HFF-Myc (cell line): Measurements from ENCODE around the gene SIT1.

Source experiments
- DNase-seq: peaks from one replicate; pipeline ENCODE4 v3.0.0-alpha.2; 2011; ENCODE audit warnings: low read depth; ENCODE audit errors: extremely low read depth
- H3K4me3 ChIP-seq: replicated peaks from 2 replicates; pipeline ENCODE4 v1.5.1; 2011; ENCODE audit warnings: low read depth, mild to moderate bottlenecking, control low read depth, low read length
- CTCF ChIP-seq: IDR thresholded peaks from 2 replicates; pipeline ENCODE4 v1.5.1; 2012; ENCODE audit warnings: mild to moderate bottlenecking, low read depth, low read length, control low read depth; ENCODE audit errors: missing control alignments

Gene SIT1

DNA sequence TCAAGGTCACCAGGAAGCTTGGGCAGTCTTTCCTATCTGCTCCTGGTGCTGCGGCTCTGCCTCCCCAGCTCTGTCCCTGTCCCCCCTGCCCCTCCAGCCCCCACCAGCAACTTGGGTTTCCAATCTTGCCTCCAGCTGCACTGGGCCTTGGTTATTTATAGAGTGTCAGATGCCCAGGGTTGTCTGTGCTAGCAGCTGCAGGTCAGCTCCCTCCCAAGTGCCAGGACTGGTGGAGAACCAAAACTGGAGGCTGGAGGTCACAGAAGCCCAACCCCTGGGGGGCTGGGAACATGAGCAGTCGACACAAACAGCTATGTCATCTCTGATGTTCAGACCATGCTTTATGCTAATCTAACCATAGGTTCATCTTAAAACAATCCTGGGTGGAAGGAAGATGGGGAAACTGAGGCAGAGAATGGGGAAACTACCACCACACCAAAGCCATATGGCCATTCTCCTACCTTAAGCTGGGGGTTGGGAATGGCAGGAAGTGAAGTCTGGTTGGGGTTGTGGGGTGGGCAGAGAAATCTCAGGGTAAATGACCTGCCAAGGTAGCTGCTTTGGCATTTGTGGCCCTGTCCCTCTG, 37.3 kb upstream of the SIT1 start:
- no peak for TF ChIP-seq CTCF
- peak overlapping the region; percentile 100 for H3K4me3 ChIP-seq
- DNase-seq, result no peak

- no peak for TF ChIP-seq CTCF
- peak overlapping the region; percentile 100 for H3K4me3 ChIP-seq
- no peak for DNase-seq
Observed at GRCh38 chr9:35687306-35687705, 36.6 kb upstream of the SIT1 start.

DNA sequence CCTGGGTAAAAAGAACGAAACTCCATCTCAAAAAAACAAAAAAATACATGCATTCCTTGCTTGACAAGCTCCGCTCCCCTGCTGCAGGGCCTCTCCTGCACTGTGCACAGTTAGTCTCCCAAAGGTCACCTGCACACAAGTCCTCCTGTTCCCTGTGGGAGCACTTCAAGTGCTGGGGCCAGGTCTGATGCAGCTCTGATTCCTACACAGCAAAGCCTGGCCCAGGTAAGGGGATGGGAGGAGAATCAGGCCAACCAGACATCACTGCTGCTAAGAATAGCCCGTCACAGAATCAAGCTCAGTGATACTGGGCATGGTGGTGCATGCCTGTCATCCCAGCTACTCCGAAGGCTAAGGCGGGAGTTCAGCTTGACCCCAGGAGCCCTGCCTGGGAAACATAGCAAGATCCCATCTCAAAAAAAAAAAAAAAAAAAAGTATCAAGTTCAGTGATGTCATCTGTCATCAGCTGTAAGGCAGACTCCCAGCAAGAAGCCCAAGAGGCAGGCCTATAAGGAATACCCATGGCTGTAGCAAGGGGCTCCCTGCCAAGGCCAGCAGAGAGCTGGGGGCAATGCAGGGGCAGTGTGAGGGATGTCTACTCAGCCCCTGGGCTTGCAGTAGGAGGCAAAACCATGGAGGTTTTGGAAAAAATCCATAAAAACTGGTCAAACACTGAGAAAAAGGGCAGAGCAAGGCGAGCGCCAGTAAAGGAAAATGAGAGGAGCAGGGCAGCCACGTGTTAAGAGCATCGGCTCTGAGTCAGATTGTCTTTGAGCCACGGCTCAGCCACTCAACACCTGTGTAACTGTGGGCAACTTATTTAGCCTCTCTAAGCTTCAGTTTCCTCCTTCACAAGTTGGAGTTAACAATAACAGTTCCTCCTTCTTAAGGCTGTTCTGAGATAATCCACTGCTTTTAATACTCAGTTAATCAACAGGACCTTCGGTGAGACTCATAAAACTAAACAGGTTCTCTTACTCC, 35.8 kb upstream of the SIT1 start:
- no peak for TF ChIP-seq CTCF
- peak overlapping the region; percentile 100 for H3K4me3 ChIP-seq
- DNase-seq, result no peak

DNA sequence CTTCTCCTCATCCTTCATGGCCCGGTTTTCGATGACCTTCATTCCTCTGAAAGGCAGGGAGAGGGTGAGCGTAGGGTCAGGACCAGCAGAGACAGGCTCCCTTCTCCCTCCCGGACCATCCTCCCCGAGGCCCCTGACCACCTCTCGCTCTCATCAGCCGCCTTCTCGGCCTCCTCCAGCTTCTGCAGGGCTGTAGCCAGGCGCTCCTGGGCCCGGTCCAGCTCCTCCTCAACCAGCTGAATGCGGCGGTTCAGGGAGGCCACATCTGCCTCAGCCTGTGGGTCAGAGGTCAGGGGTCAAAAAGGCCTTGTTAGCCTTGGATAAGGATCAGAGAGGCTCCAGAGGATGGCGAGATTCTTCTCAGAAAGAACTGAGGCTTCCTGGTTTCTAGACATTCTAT, 34.8 kb upstream of the SIT1 start:
- H3K4me3 ChIP-seq, result no peak overlapping the region
- no peak for DNase-seq
- TF ChIP-seq CTCF, result no peak

GRCh38 chr9:35684921-35685320, 34.2 kb upstream of the SIT1 start:
- no peak for DNase-seq
- no peak overlapping the region for H3K4me3 ChIP-seq
- no peak for TF ChIP-seq CTCF

GRCh38 chr9:35683323-35683722, 32.6 kb upstream of the SIT1 start:
- no peak overlapping the region for H3K4me3 ChIP-seq
- no peak for DNase-seq
- TF ChIP-seq CTCF, result no peak
